Loucy (cell line): ENCODE measurements around the gene NPC1.

Experiments
- EZH2phosphoT487 ChIP-seq: fragments of 200-600 bp; IDR thresholded peaks from 2 replicates; pipeline ENCODE4 v1.6.1; 2018; ENCODE audit warnings: antibody characterized with exemption, mild to moderate bottlenecking, moderate library complexity, borderline replicate concordance
- TF ChIP-seq, protein P1 (sequence below): fragments of 200-600 bp; sonication (generic); conservative IDR thresholded peaks from 2 replicates; pipeline ENCODE4 v1.5.1; 2014; ENCODE audit warnings: mild to moderate bottlenecking, antibody characterized with exemption, low read length

GRCh38 chr18:23548275-23548674, 38.0 kb downstream of the NPC1 start:
- TF ChIP-seq, protein P1, sequence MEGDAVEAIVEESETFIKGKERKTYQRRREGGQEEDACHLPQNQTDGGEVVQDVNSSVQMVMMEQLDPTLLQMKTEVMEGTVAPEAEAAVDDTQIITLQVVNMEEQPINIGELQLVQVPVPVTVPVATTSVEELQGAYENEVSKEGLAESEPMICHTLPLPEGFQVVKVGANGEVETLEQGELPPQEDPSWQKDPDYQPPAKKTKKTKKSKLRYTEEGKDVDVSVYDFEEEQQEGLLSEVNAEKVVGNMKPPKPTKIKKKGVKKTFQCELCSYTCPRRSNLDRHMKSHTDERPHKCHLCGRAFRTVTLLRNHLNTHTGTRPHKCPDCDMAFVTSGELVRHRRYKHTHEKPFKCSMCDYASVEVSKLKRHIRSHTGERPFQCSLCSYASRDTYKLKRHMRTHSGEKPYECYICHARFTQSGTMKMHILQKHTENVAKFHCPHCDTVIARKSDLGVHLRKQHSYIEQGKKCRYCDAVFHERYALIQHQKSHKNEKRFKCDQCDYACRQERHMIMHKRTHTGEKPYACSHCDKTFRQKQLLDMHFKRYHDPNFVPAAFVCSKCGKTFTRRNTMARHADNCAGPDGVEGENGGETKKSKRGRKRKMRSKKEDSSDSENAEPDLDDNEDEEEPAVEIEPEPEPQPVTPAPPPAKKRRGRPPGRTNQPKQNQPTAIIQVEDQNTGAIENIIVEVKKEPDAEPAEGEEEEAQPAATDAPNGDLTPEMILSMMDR: no peak
- no peak for TF ChIP-seq EZH2phosphoT487
